Endodermal cell (in vitro differentiated cells): ENCODE data around the gene COG7. TPM values are rescaled to one million over a fixed set of nuclear protein-coding genes. Genes with fewer than 3 reads are reported as not detected.
A peak's percentile ranks its signal among the peaks of the same experiment; 100 is the strongest.
"Not testable (repeated sequence)": the region's sequence is repeated elsewhere in the genome, so short reads cannot be mapped to it uniquely, and the experiment has no call there.

ENCODE experiments used
- DNase-seq: peaks from one replicate; pipeline ENCODE4 v3.0.0-alpha.2; 2017
- H3K27ac ChIP-seq: 2 replicates; pipeline ENCODE4 v1.5.1; 2013; ENCODE audit warnings: mild to moderate bottlenecking, low read depth, low read length, moderate library complexity
- H3K27me3 ChIP-seq: 2 replicates; pipeline ENCODE4 v1.6.1; 2013; ENCODE audit warnings: mild to moderate bottlenecking, low read length, moderate library complexity; ENCODE audit not compliant: insufficient read depth, control insufficient read depth, poor library complexity, severe bottlenecking
- H3K36me3 ChIP-seq: 2 replicates; pipeline ENCODE4 v1.7.0; 2013; ENCODE audit warnings: mild to moderate bottlenecking, low read length, moderate library complexity; ENCODE audit not compliant: control insufficient read depth, insufficient read depth
- H3K4me1 ChIP-seq: one replicate; pipeline ENCODE4 v1.7.0; 2013; ENCODE audit warnings: low read length; ENCODE audit not compliant: control insufficient read depth, insufficient read depth
- H3K4me3 ChIP-seq: 2 replicates; pipeline ENCODE4 v1.5.1; 2013; ENCODE audit warnings: mild to moderate bottlenecking, low read length, moderate library complexity
- H3K9ac ChIP-seq: 2 replicates; pipeline ENCODE4 v1.6.1; 2013; ENCODE audit warnings: mild to moderate bottlenecking, low read length, moderate library complexity; ENCODE audit not compliant: poor library complexity, severe bottlenecking; ENCODE audit errors: extremely low read depth
- H3K9me3 ChIP-seq: 2 replicates; pipeline ENCODE4 v1.6.1; 2013; ENCODE audit warnings: mild to moderate bottlenecking, low read length, moderate library complexity; ENCODE audit not compliant: control insufficient read depth
- H3K27ac Mint-ChIP-seq: 2 replicates; pipeline ENCODE4 v1.8.0; 2020; ENCODE audit warnings: mixed read lengths
- H3K27me3 Mint-ChIP-seq: 2 replicates; pipeline ENCODE4 v1.8.0; 2021; ENCODE audit warnings: mild to moderate bottlenecking, mixed read lengths; ENCODE audit not compliant: insufficient read depth
- H3K36me3 Mint-ChIP-seq: 2 replicates; pipeline ENCODE4 v1.8.0; 2020; ENCODE audit warnings: low read depth, mixed read lengths
- H3K4me1 Mint-ChIP-seq: 2 replicates; pipeline ENCODE4 v1.8.0; 2020; ENCODE audit warnings: mixed read lengths
- H3K4me3 Mint-ChIP-seq: 2 replicates; pipeline ENCODE4 v1.8.0; 2020; ENCODE audit warnings: mild to moderate bottlenecking, moderate library complexity, mixed read lengths
- H3K9me3 Mint-ChIP-seq: 2 replicates; pipeline ENCODE4 v1.8.0; 2020; ENCODE audit warnings: mild to moderate bottlenecking, mixed read lengths
- whole genome bisulfite sequencing, 2 experiments: methylation state at CpG; one replicate each; pipeline versions ENCODE4 v1.1.5 to v1.1.7; 2013; ENCODE audit warnings: missing lambda C conversion rate in 2 of 2, mixed read lengths in 1 of 2; ENCODE audit not compliant: insufficient coverage in 1 of 2, insufficient read length in 1 of 2; 5-methylcytosine and 5-hydroxymethylcytosine counted together
- total RNA-seq, 2 donors: library from RNA; stranded (reverse); fragmentation: NEBNext Ultra II Directional in 1 of 2; extraction: Animal tissue kit (Norgen Biotek cat#: 25700) in 1 of 2; gene quantifications; 2 replicates in 1 of 2; 3 replicates in 1 of 2; pipeline ENCODE4 v1.2.1, GENCODE V29; 2021
- TF ChIP-seq, protein P1 (sequence below): fragments of 200-600 bp; sonication (generic); conservative IDR thresholded peaks from 2 replicates; pipeline ENCODE4 v1.5.0; 2021; ENCODE audit warnings: antibody characterized with exemption, mild to moderate bottlenecking

The COG7 gene
- total RNA-seq, 2 donors from 2014 or later, result 19.9 to 31.3 TPM

DNA sequence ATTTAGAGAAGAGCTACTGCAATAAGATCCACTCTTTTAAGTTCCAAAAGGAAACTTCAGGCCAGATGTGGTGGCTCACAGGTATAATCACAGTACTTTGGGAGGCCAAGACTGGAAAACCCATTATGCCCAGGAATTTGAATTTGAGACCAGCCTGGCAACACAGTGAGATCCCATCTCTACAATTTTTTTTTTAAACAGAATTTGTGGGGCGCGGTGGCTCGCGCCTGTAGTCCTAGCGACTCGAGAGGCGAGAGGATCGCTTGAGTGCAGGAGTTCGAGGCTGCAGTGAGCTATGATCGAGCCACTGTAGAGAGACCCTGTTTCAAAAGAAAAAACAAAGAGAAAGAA is 793 bp downstream of the COG7 start:
- 12 to 16% methylated on average over 7 to 10 of the region's 10 CpGs for WGBS, 2 experiments
- Mint-ChIP-seq H3K4me1 (peaks cover 3% of the 10 kb centered on the region), H3K4me3 (peak overlapping the region; percentile 90), H3K9me3 (no peaks in the 10 kb centered on the region), H3K36me3 (peaks cover 10% of the 10 kb centered on the region), H3K27ac (peak overlapping the region; percentile 89), H3K27me3 (no peaks in the 10 kb centered on the region)
- H3K36me3 ChIP-seq, result peaks cover 4% of the 10 kb centered on the region
- H3K27me3 ChIP-seq, result no peaks in the 10 kb centered on the region
- no peak overlapping the region for H3K27ac ChIP-seq
- H3K4me3 ChIP-seq, result peak overlapping the region; percentile 89
- TF ChIP-seq, protein P1, sequence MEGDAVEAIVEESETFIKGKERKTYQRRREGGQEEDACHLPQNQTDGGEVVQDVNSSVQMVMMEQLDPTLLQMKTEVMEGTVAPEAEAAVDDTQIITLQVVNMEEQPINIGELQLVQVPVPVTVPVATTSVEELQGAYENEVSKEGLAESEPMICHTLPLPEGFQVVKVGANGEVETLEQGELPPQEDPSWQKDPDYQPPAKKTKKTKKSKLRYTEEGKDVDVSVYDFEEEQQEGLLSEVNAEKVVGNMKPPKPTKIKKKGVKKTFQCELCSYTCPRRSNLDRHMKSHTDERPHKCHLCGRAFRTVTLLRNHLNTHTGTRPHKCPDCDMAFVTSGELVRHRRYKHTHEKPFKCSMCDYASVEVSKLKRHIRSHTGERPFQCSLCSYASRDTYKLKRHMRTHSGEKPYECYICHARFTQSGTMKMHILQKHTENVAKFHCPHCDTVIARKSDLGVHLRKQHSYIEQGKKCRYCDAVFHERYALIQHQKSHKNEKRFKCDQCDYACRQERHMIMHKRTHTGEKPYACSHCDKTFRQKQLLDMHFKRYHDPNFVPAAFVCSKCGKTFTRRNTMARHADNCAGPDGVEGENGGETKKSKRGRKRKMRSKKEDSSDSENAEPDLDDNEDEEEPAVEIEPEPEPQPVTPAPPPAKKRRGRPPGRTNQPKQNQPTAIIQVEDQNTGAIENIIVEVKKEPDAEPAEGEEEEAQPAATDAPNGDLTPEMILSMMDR, result no peak
- DNase-seq, result no peak
- H3K9me3 ChIP-seq, result no peaks in the 10 kb centered on the region
- peak overlapping the region; percentile 81 for H3K9ac ChIP-seq
- H3K4me1 ChIP-seq, result no peaks in the 10 kb centered on the region

DNA sequence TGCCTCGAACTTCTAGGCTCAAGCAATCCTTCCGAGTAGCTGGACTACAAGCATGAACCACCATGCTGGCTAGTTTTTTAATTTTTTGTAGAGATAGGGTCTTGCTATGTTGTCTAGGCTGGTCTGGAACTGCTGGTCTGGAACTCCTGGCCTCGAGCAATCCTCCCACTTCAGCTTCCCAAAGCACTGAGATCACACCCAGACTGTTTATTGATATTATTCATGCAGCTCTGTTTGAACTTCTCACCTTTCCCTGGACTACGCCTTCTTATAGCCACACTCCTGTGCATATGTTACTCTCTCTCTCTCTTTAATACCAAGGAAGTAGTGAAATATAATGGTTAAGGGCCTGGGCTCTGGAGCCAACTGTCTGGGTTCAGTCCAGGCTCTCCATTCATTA is 4.6 kb downstream of the COG7 start:
- TF ChIP-seq, protein P1, result no peak
- no peaks in the 10 kb centered on the region for H3K4me1 ChIP-seq
- no peaks in the 10 kb centered on the region for H3K9me3 ChIP-seq
- peaks cover 22% of the 10 kb centered on the region for H3K36me3 ChIP-seq
- H3K9ac ChIP-seq, result no peak overlapping the region
- no peak overlapping the region for H3K27ac ChIP-seq
- peaks cover 2% of the 10 kb centered on the region for H3K4me1 Mint-ChIP-seq
- H3K27ac Mint-ChIP-seq, result no peak overlapping the region
- DNase-seq, result no peak
- H3K27me3 Mint-ChIP-seq, result no peaks in the 10 kb centered on the region
- no peaks in the 10 kb centered on the region for H3K27me3 ChIP-seq
- no peak overlapping the region for H3K4me3 ChIP-seq
- no peaks in the 10 kb centered on the region for H3K9me3 Mint-ChIP-seq
- peaks cover 16% of the 10 kb centered on the region for H3K36me3 Mint-ChIP-seq
- 85 to 97% methylated on average over 3 to 4 of the region's 4 CpGs for WGBS, 2 experiments
- H3K4me3 Mint-ChIP-seq, result no peak overlapping the region

DNA sequence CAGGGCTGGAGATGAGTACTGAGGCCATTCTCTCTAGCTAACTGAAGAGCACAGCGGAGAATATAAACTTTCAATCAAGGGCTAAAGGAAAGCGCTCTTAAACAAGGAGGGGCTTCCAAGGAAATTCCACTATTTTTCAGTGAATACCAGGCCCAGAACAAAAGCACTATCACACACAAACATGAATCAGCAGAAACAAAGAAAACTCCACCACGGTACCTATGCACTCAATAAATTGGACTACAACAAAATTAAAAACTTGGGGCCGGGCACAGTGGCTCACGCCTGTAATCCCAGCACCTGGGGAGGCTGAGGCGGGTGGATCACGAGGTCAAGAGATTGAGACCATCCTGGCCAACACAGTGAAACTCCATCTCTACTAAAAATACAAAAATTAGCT is 15.4 kb downstream of the COG7 start:
- H3K4me3 Mint-ChIP-seq, H3K4me1 ChIP-seq, H3K27me3 Mint-ChIP-seq, H3K9ac ChIP-seq, H3K4me1 Mint-ChIP-seq, DNase-seq, H3K27me3 ChIP-seq, H3K27ac ChIP-seq, H3K9me3 ChIP-seq, H3K4me3 ChIP-seq, H3K9me3 Mint-ChIP-seq: not testable (repeated sequence)
- H3K36me3 ChIP-seq, result peaks cover 36% of the 10 kb centered on the region
- 95% methylated on average over 7 of the region's 7 CpGs; no CpG with 5 or more reads in 1 of the 2 experiments for WGBS, 2 experiments
- H3K36me3 Mint-ChIP-seq, result peaks cover 48% of the 10 kb centered on the region
- peak overlapping the region; percentile 54 for H3K27ac Mint-ChIP-seq

DNA sequence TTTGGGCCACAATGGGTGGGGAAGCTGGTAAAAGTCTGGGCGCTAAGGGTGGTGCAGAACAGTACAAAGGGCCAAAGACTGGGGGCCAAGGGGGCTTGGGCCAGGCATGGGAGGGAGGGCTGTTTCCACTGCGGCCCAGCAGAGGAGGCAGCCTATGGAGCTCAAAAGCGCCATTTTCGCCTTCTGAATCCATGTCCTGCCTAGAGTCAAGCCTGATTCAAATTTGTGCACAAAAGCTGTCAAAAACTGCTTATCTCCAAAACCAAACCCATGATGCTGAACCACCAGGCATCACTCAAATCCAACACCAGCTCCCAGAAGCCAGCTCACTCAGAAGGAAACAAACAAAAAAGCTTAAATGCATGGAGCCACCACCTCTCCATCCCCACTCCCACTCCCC is 16.0 kb downstream of the COG7 start:
- H3K27me3 Mint-ChIP-seq, result no peaks in the 10 kb centered on the region
- H3K27me3 ChIP-seq, result no peaks in the 10 kb centered on the region
- no peak for DNase-seq
- WGBS, 2 experiments, result 83 to 96% methylated on average over 1 to 4 of the region's 4 CpGs
- H3K9ac ChIP-seq, result no peak overlapping the region
- H3K4me1 ChIP-seq, result no peaks in the 10 kb centered on the region
- TF ChIP-seq, protein P1, result no peak
- H3K9me3 ChIP-seq, result no peaks in the 10 kb centered on the region
- H3K36me3 ChIP-seq, result peaks cover 36% of the 10 kb centered on the region
- H3K27ac ChIP-seq, result no peak overlapping the region
- no peak overlapping the region for H3K4me3 Mint-ChIP-seq
- H3K4me3 ChIP-seq, result no peak overlapping the region
- no peaks in the 10 kb centered on the region for H3K9me3 Mint-ChIP-seq
- peak overlapping the region; percentile 54 for H3K27ac Mint-ChIP-seq
- H3K36me3 Mint-ChIP-seq, result peaks cover 50% of the 10 kb centered on the region
- no peaks in the 10 kb centered on the region for H3K4me1 Mint-ChIP-seq
